ENCODE results near the gene ACP6.

GRCh38 chr1:147618077-147618569 lies 52.2 kb downstream of the ACP6 start:
- TF ChIP-seq POLR2AphosphoS5 (IDR thresholded peaks at IDR 0.05), result no peak
- no peak for TF ChIP-seq CTCF (IDR thresholded peaks at IDR 0.05)
- no peak for TF ChIP-seq EP300 (IDR thresholded peaks at IDR 0.05)
